ENCODE results near the gene MOG. TPM values are rescaled to one million over a fixed set of nuclear protein-coding genes. Genes with fewer than 3 reads are reported as not detected.
"Not testable (repeated sequence)": the region's sequence is repeated elsewhere in the genome, so short reads cannot be mapped to it uniquely, and the experiment has no call there.

Gene MOG
- total RNA-seq, 6 experiments from 2014 or later, result not detected

DNA sequence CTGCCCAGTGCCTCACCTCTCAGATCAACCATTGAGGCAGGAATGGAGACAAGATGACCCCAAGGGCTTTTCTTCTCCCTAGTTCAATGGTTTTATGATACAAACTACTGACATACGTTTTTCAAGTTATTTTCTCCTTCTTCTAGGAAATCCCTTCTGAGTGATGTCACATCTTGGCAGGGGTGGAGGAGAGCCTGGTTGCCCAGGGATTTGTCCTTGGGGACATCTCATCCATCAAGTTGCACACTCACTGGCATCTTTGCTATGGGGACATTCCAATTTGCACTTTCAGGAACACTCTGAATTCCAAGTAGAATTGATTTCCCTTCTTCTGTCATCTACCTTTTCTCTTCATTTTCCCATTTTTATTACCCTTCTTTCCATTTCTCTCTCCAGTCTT lies 14.1 kb downstream of the MOG start:
- Histone ChIP-seq H3K27ac (no peak overlapping the region), H3K4me1 (no peaks in the 10 kb centered on the region), H3K4me3 (no peak overlapping the region), H3K36me3 (no peaks in the 10 kb centered on the region), H3K9me3 (no peaks in the 10 kb centered on the region), H3K27me3 (no peaks in the 10 kb centered on the region)
- DNase-seq, result no peak
- 14% methylated on average over 1 of the region's 1 CpG for WGBS (ENCODE audit: insufficient coverage, low coverage, low lambda C conversion rate, missing lambda C conversion rate)
- TF ChIP-seq POLR2A (IDR thresholded peaks at IDR 0.05), result no peak
- ATAC-seq, result no peak
- intact Hi-C loops (cut with DNase I), result no loop called here

GRCh38 chr6:29672116-29672515 lies 15.2 kb downstream of the MOG start:
- intact Hi-C loops (cut with DNase I); H3K4me3 ChIP-seq; DNase-seq; ATAC-seq; H3K4me1 ChIP-seq; H3K36me3 ChIP-seq; H3K27ac ChIP-seq; H3K9me3 ChIP-seq; H3K27me3 ChIP-seq: not testable (repeated sequence)
- 76% methylated on average over 5 of the region's 5 CpGs for WGBS (ENCODE audit: insufficient coverage, low coverage, low lambda C conversion rate, missing lambda C conversion rate)

DNA sequence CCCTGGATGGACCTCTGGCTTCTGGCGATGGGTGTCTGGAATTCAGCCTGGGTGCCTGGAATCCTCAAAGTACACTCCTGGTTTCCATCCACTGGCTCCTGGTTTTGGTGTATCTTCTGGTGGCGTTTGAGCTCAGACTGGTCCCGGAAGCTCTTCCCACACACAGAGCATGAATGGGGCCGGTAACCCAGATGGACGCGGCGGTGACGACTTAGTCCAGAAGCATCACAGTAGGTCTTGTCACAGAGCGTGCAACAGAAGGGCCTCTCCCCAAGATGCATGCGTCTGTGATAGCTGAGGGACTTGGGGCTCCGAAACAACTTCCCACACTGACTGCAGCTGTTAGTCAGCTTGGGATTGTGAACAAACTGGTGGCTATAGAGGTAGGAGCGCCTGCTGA lies 16.3 kb downstream of the MOG start:
- intact Hi-C loops (cut with DNase I), result no loop called here
- DNase-seq (no peak), ATAC-seq (no peak)
- Histone ChIP-seq H3K27me3 (no peaks in the 10 kb centered on the region), H3K27ac (no peak overlapping the region), H3K36me3 (no peaks in the 10 kb centered on the region), H3K4me3 (no peak overlapping the region), H3K4me1 (no peaks in the 10 kb centered on the region), H3K9me3 (no peaks in the 10 kb centered on the region)
- TF ChIP-seq, protein P1, sequence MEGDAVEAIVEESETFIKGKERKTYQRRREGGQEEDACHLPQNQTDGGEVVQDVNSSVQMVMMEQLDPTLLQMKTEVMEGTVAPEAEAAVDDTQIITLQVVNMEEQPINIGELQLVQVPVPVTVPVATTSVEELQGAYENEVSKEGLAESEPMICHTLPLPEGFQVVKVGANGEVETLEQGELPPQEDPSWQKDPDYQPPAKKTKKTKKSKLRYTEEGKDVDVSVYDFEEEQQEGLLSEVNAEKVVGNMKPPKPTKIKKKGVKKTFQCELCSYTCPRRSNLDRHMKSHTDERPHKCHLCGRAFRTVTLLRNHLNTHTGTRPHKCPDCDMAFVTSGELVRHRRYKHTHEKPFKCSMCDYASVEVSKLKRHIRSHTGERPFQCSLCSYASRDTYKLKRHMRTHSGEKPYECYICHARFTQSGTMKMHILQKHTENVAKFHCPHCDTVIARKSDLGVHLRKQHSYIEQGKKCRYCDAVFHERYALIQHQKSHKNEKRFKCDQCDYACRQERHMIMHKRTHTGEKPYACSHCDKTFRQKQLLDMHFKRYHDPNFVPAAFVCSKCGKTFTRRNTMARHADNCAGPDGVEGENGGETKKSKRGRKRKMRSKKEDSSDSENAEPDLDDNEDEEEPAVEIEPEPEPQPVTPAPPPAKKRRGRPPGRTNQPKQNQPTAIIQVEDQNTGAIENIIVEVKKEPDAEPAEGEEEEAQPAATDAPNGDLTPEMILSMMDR (IDR thresholded peaks at IDR 0.05), result no peak
- TF ChIP-seq POLR2A (IDR thresholded peaks at IDR 0.05), result no peak
- 90% methylated on average over 7 of the region's 12 CpGs for WGBS (ENCODE audit: insufficient coverage, low coverage, low lambda C conversion rate, missing lambda C conversion rate)

DNA sequence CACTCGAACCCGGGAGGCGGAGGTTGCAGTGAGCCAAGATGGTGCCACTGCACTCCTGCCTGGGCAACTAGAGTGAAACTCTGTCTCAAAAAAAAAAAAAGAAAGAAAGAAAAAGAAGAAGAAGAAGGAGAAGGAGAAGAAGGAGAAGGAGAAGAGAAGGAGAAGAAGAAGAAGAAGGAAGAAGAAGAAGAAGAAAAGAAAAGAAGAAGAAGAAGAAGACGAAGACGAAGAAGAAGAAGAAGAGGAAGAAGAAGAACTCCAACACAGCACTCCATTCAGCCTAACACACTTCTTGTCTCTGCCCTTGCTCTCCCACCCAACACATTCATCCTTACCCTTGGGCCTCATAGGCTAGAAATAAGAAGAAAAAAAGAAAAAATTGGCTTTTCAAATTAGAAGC lies 17.1 kb downstream of the MOG start:
- Histone ChIP-seq H3K27me3 (no peaks in the 10 kb centered on the region), H3K27ac (no peak overlapping the region), H3K9me3 (no peaks in the 10 kb centered on the region), H3K4me3 (no peak overlapping the region), H3K36me3 (no peaks in the 10 kb centered on the region), H3K4me1 (no peaks in the 10 kb centered on the region)
- intact Hi-C loops (cut with DNase I), result no loop called here
- DNase-seq, result no peak
- WGBS (ENCODE audit: insufficient coverage, low coverage, low lambda C conversion rate, missing lambda C conversion rate), result 72% methylated on average over 5 of the region's 5 CpGs
- TF ChIP-seq POLR2A (IDR thresholded peaks at IDR 0.05), result no peak
- TF ChIP-seq, protein P1 (IDR thresholded peaks at IDR 0.05), result no peak
- ATAC-seq, result no peak

GRCh38 chr6:29675561-29675960 lies 18.7 kb downstream of the MOG start:
- Histone ChIP-seq H3K27ac (no peak overlapping the region), H3K4me3 (no peak overlapping the region), H3K36me3 (no peaks in the 10 kb centered on the region), H3K9me3 (no peaks in the 10 kb centered on the region), H3K4me1 (no peaks in the 10 kb centered on the region), H3K27me3 (no peaks in the 10 kb centered on the region)
- DNase-seq, result no peak
- intact Hi-C loops (cut with DNase I), result no loop called here
- TF ChIP-seq, protein P1 (IDR thresholded peaks at IDR 0.05), result no peak
- TF ChIP-seq POLR2A (IDR thresholded peaks at IDR 0.05), result no peak
- no peak for ATAC-seq
- 100% methylated on average over 1 of the region's 1 CpG for WGBS (ENCODE audit: insufficient coverage, low coverage, low lambda C conversion rate, missing lambda C conversion rate)
